ENCODE data around the gene NWD2.

DNA sequence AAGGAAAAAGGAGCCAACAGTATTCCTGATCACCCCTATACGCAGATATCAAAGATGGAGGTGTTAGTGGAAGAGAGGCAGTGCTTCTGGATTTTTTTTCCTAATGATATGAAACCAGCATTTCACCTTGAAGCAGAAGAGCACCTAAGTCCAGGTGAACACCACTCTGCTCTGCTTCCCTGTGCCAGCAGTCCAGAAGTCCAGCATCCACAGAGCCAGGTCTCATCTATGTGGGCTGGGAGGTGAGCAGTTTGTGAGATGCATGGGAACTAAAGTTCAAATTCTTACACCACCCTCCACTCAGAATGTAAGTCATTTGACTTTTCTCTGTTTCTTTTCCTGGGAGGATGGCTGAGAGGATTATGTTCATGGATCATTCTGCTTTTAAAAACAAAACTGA lies 239.1 kb downstream of the NWD2 start:
- TF ChIP-seq, protein P1, sequence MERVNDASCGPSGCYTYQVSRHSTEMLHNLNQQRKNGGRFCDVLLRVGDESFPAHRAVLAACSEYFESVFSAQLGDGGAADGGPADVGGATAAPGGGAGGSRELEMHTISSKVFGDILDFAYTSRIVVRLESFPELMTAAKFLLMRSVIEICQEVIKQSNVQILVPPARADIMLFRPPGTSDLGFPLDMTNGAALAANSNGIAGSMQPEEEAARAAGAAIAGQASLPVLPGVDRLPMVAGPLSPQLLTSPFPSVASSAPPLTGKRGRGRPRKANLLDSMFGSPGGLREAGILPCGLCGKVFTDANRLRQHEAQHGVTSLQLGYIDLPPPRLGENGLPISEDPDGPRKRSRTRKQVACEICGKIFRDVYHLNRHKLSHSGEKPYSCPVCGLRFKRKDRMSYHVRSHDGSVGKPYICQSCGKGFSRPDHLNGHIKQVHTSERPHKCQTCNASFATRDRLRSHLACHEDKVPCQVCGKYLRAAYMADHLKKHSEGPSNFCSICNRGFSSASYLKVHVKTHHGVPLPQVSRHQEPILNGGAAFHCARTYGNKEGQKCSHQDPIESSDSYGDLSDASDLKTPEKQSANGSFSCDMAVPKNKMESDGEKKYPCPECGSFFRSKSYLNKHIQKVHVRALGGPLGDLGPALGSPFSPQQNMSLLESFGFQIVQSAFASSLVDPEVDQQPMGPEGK (CRISPR knock-in tag; IDR thresholded peaks at IDR 0.05; ENCODE audit: borderline replicate concordance) = no peak
- TF ChIP-seq ZNF70 (CRISPR knock-in tag; IDR thresholded peaks at IDR 0.05) (no peak), TOX (CRISPR knock-in tag; IDR thresholded peaks at IDR 0.05; ENCODE audit: borderline replicate concordance) (no peak), ESRRG (CRISPR knock-in tag; IDR thresholded peaks at IDR 0.05) (no peak), ARNTL (CRISPR knock-in tag; IDR thresholded peaks at IDR 0.05; ENCODE audit: borderline replicate concordance, low read depth) (no peak), ZFP3 (CRISPR knock-in tag; IDR thresholded peaks at IDR 0.05) (no peak), ZFP30 (CRISPR knock-in tag; IDR thresholded peaks at IDR 0.05) (no peak), OSR1 (CRISPR knock-in tag; IDR thresholded peaks at IDR 0.05) (no peak), SNAI2 (CRISPR knock-in tag; IDR thresholded peaks at IDR 0.05) (no peak), RARB (CRISPR knock-in tag; IDR thresholded peaks at IDR 0.05) (no peak), BACH2 (CRISPR knock-in tag; IDR thresholded peaks at IDR 0.05; ENCODE audit: borderline replicate concordance) (no peak)
- TF ChIP-seq, protein P2, sequence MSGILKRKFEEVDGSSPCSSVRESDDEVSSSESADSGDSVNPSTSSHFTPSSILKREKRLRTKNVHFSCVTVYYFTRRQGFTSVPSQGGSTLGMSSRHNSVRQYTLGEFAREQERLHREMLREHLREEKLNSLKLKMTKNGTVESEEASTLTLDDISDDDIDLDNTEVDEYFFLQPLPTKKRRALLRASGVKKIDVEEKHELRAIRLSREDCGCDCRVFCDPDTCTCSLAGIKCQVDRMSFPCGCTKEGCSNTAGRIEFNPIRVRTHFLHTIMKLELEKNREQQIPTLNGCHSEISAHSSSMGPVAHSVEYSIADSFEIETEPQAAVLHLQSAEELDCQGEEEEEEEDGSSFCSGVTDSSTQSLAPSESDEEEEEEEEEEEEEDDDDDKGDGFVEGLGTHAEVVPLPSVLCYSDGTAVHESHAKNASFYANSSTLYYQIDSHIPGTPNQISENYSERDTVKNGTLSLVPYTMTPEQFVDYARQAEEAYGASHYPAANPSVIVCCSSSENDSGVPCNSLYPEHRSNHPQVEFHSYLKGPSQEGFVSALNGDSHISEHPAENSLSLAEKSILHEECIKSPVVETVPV (CRISPR knock-in tag; IDR thresholded peaks at IDR 0.05) = no peak

Data from SK-N-SH treated with all-trans-retinoic acid at 6 μM for 48 hours (cell line).